GM12892 (cell line): ENCODE measurements around the gene SNRNP70.
A peak's percentile ranks its signal among the peaks of the same experiment; 100 is the strongest.
"Not testable (repeated sequence)": the region's sequence is repeated elsewhere in the genome, so short reads cannot be mapped to it uniquely, and the experiment has no call there.

Source experiments
- DNase-seq: peaks from one replicate; pipeline ENCODE4 v3.0.0; 2011; ENCODE audit not compliant: insufficient read length
- FAIRE-seq: peaks from 2 replicates; lab custom pipeline; 2011; peaks lifted over from hg19 to GRCh38; lab: Jason Lieb, UNC
- POLR2A ChIP-seq: IDR thresholded peaks from 2 replicates; pipeline ENCODE4 v1.6.1; 2011; ENCODE audit warnings: low read depth, low read length, control low read depth
- POLR2AphosphoS5 ChIP-seq: IDR thresholded peaks from 2 replicates; pipeline ENCODE4 v1.6.1; 2011; ENCODE audit warnings: low read depth, low read length, control low read depth
- TAF1 ChIP-seq: IDR thresholded peaks from 2 replicates; pipeline ENCODE4 v1.6.1; 2011; ENCODE audit warnings: low read depth, mild to moderate bottlenecking, control low read depth, low read length, borderline replicate concordance

SNRNP70 gene

GRCh38 chr19:49133621-49134454 is 48.6 kb downstream of the SNRNP70 start:
- TF ChIP-seq POLR2AphosphoS5, result no peak
- TF ChIP-seq TAF1, result no peak
- no peak for TF ChIP-seq POLR2A
- no peak for DNase-seq
- no peak for FAIRE-seq

- TF ChIP-seq POLR2AphosphoS5, result no peak
- TF ChIP-seq POLR2A, result no peak
- TF ChIP-seq TAF1, result no peak
- FAIRE-seq (no peak), DNase-seq (no peak)
Observed at GRCh38 chr19:49135686-49136085, 50.4 kb downstream of the SNRNP70 start.

- no peak for TF ChIP-seq TAF1
- no peak for TF ChIP-seq POLR2A
- TF ChIP-seq POLR2AphosphoS5, result no peak
- no peak for DNase-seq
- FAIRE-seq, result no peak
Observed at GRCh38 chr19:49136771-49137171, 51.5 kb downstream of the SNRNP70 start.

GRCh38 chr19:49140951-49141350 is 55.7 kb downstream of the SNRNP70 start:
- FAIRE-seq, result no peak
- DNase-seq, result no peak
- TF ChIP-seq TAF1 (no peak), POLR2AphosphoS5 (no peak), POLR2A (no peak)

GRCh38 chr19:49141352-49141751 is 56.1 kb downstream of the SNRNP70 start:
- DNase-seq, result no peak
- FAIRE-seq, result no peak
- TF ChIP-seq TAF1, result no peak
- no peak for TF ChIP-seq POLR2AphosphoS5
- no peak for TF ChIP-seq POLR2A

GRCh38 chr19:49142866-49143335 is 57.6 kb downstream of the SNRNP70 start:
- no peak for TF ChIP-seq TAF1
- no peak for TF ChIP-seq POLR2AphosphoS5
- TF ChIP-seq POLR2A, result no peak
- DNase-seq (no peak), FAIRE-seq (peak; percentile 46)

- no peak for TF ChIP-seq TAF1
- no peak for TF ChIP-seq POLR2A
- TF ChIP-seq POLR2AphosphoS5, result no peak
- DNase-seq (peak; percentile 81), FAIRE-seq (no peak)
Observed at GRCh38 chr19:49145573-49146407, 60.5 kb downstream of the SNRNP70 start.

GRCh38 chr19:49146408-49146770 is 61.1 kb downstream of the SNRNP70 start:
- not testable (repeated sequence) for FAIRE-seq, DNase-seq

GRCh38 chr19:49148044-49148682 is 62.9 kb downstream of the SNRNP70 start:
- TF ChIP-seq POLR2AphosphoS5, result no peak
- TF ChIP-seq POLR2A, result no peak
- no peak for TF ChIP-seq TAF1
- no peak for DNase-seq
- no peak for FAIRE-seq

- TF ChIP-seq POLR2AphosphoS5, result no peak
- no peak for TF ChIP-seq POLR2A
- TF ChIP-seq TAF1, result no peak
- FAIRE-seq (no peak), DNase-seq (peak; percentile 70)
Observed at GRCh38 chr19:49148784-49149651, 63.8 kb downstream of the SNRNP70 start.
